ENCODE measurements around the gene KERA.

KERA gene

DNA sequence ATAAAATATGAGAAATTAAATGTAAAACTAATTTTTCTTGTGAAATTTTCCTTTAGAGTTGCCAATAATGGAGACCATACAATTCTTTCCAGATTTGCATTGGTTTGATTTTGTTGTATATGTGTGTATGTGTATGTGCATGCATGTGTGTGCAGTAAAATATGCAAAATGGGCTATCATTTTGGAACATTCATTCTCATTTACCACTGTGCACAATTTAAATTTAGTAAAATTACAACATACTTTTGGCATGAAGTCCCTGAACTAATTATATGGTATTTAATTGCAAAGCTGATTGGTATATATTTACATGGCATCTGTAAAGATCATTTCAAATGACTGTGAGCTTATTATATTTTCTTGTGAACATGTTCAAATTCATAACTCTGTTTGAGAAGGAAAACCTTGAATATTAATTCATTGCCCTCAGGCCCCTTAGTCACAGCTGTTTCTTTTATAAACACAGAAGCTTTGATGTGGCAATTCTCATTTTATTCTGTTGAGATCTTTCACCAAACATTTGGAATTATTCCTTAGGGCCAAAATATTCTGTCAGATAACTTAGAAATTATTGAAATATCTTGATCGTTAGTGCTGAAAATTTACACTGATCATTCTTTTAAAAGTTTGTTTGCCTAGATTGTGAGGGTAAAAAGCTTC is 17.6 kb downstream of the KERA start:
- DNase-seq: no peak
- H3K4me1 ChIP-seq: peaks cover 5% of the 10 kb centered on the region
- TF ChIP-seq CTCF (IDR thresholded peaks at IDR 0.05; ENCODE audit: low read depth, low read length): no peak

DNA sequence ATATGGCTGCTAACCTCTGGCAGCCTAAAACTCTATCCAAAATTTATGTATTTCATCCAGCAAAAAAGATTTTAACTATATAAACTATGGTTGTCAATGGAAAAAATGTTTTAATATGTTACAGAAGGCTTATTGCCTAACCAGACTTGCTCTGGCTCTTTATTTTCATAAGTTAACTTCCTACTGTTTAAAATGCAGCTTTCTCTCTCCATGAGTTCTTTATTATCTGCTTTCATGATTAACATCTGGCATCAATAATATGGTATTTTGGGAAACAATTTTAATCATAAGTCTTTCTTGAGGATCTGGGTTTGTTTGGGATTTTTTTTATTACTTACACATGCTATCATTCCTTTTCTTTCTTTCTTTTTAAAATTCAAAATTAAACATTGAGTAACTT is 20.5 kb downstream of the KERA start:
- H3K4me3 ChIP-seq (ENCODE audit: low read depth, low read length): no peak overlapping the region

More for the DNA sequence above, 17.6 kb downstream of the KERA start:
- Histone ChIP-seq H3K27me3 (no peaks in the 10 kb centered on the region), H3K36me3 (no peaks in the 10 kb centered on the region), H3K4me3 (ENCODE audit: low read depth, low read length) (no peak overlapping the region), H3K9me3 (no peaks in the 10 kb centered on the region)

DNA sequence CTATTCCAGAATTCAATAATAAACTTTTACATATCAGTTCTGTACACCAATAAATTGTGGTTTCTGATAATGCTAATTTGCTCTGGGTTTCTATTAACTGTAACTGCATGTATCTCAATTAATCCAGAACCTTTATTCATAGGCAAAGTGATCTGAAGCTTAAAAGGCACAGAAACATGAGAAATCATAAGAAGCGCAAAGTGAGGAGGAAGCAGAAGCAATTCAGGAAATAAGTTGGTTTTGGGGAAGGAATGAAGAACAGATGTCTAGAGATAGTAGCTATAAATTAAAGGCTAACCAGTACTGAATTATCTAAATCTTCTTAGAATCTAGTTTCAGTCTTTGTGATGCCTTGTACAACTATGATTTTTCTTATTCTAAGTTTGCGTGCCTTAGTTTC is 24.6 kb downstream of the KERA start:
- no peak for TF ChIP-seq CTCF (IDR thresholded peaks at IDR 0.05; ENCODE audit: low read depth, low read length)
- no peak for DNase-seq
- H3K4me1 ChIP-seq: peaks cover 5% of the 10 kb centered on the region
- no peak overlapping the region for H3K4me3 ChIP-seq (ENCODE audit: low read depth, low read length)
- no peaks in the 10 kb centered on the region for H3K9me3 ChIP-seq
- H3K36me3 ChIP-seq: no peaks in the 10 kb centered on the region
- no peaks in the 10 kb centered on the region for H3K27me3 ChIP-seq

More for the DNA sequence above, 20.5 kb downstream of the KERA start:
- Histone ChIP-seq H3K27me3 (no peaks in the 10 kb centered on the region), H3K36me3 (no peaks in the 10 kb centered on the region), H3K4me1 (peaks cover 5% of the 10 kb centered on the region), H3K9me3 (no peaks in the 10 kb centered on the region)
- no peak for DNase-seq
- no peak for TF ChIP-seq CTCF (IDR thresholded peaks at IDR 0.05; ENCODE audit: low read depth, low read length)

DNA sequence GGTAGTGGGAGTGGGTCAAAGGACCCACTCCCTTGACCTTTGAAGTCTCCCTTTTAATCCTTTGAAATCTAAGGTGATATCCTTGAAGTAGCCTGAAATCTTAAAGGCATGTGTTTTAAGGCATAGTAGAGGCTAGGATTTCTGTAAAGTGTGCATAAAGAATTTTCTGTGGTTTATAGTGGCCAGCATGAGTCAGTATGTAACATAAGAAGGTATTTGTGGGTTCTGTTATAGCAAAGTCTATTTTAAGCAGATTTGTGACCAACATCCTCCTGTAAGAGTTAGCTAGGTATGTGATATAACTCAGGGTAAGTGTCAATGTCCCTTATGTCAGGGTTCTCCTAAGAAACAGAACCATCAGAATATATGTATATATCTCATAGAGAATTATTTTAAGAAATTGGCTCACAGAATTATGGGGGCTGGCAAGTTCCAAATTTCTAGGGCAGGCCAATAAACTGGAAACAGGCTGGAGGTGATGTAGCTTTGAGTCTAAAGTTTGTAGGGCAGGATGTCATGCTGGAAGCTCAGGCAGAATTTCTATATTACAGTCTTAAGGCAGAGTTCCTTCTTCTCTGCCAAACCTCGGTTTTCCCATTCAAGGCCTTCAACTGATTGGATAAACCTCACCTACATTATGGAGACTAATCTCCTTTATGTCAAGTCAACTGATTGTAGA is 34.4 kb downstream of the KERA start:
- H3K36me3 ChIP-seq: no peaks in the 10 kb centered on the region
- no peak for DNase-seq
- no peak for TF ChIP-seq CTCF (IDR thresholded peaks at IDR 0.05; ENCODE audit: low read depth, low read length)
- no peaks in the 10 kb centered on the region for H3K27me3 ChIP-seq
- no peaks in the 10 kb centered on the region for H3K4me1 ChIP-seq
- H3K4me3 ChIP-seq (ENCODE audit: low read depth, low read length): no peak overlapping the region
- no peaks in the 10 kb centered on the region for H3K9me3 ChIP-seq

GRCh38 chr12:91021076-91021475 is 36.7 kb downstream of the KERA start:
- no peak for TF ChIP-seq CTCF (IDR thresholded peaks at IDR 0.05; ENCODE audit: low read depth, low read length)
- no peak for DNase-seq
- no peaks in the 10 kb centered on the region for H3K27me3 ChIP-seq
- H3K9me3 ChIP-seq: no peaks in the 10 kb centered on the region
- H3K4me3 ChIP-seq (ENCODE audit: low read depth, low read length): no peak overlapping the region
- H3K4me1 ChIP-seq: no peaks in the 10 kb centered on the region
- H3K36me3 ChIP-seq: no peaks in the 10 kb centered on the region

DNA sequence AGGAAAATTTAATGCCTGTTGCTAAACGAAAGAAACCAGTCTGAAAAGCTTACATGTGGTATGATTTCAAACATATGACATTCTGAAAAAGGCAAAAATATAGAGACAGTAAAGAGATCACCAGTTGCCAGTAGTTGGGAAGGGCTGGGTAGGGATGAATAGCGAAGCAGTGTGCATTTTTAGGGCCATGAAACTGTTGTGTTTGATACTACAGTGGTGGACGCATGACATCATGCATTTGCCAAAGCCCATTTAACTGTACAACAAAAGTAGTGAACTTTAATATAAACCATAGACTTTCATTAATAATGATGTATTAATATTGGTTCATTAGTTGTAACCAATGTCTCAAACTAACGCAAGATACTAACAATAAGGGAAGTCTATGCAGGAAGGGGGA is 38.4 kb downstream of the KERA start:
- no peaks in the 10 kb centered on the region for H3K27me3 ChIP-seq
- no peaks in the 10 kb centered on the region for H3K9me3 ChIP-seq
- DNase-seq: no peak
- no peaks in the 10 kb centered on the region for H3K36me3 ChIP-seq
- no peak overlapping the region for H3K4me3 ChIP-seq (ENCODE audit: low read depth, low read length)
- H3K4me1 ChIP-seq: no peaks in the 10 kb centered on the region
- no peak for TF ChIP-seq CTCF (IDR thresholded peaks at IDR 0.05; ENCODE audit: low read depth, low read length)
